ENCODE data around the gene CDH4.

The CDH4 gene

DNA sequence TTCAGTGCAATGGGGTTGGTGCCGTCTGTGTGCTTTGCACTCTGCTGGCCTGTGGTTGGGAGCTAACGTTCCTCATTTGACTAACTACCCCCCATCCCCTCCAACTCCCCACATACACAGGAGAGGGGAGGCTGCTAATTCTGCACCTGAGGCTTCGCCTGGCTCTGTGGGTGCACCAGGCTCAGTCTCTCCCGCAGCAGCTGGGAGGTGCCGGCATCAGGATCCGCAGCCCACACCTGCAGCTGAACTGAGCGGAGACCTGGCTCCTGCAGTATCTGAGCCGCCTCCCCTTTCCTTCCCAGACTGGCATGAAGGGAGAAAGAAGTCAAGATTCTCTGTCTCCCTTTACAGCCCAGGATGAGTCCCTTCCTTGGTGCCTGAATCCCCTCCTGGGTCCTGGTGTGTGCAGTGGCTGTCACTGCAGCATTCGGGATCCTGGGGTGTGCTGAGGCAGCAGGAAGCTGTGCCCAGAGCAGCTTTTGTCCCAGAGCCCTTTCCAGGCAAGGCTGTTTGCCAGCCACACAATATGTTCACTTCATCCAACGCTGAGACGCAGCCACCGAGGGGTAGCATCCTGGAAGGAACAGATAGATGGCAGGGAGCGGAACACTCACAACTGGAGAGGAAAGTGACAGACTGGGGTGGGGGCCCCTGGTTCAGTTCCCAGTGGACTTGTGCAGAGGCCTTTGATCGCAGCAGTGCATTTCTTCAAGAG lies 70.2 kb downstream of the CDH4 start:
- in situ Hi-C loops (cut with MboI; ENCODE audit: low sequenced_read_pairs) = no loop called here

DNA sequence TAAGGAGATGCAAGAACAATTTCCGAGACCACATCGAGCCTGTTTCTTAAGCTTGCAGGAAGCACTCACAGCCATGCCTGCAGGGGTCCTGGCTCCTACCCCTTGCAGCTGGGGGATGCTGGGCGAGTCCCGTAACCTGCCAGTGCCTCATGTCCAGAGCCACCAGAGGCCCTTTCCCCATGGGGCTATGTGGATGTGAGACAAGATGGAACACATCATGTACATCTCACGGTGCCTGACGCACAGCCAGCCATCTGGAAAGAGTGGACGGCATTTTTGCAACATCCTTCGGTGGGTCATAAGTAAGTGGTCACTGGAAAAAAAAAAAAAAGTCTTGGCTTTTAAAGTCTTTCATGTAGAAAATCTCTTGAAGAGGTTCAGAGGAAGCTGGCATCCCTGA lies 72.8 kb downstream of the CDH4 start:
- in situ Hi-C loops (cut with MboI; ENCODE audit: low sequenced_read_pairs) = no loop called here

- in situ Hi-C loops (cut with MboI; ENCODE audit: low sequenced_read_pairs) = no loop called here
Observed at GRCh38 chr20:61325718-61326117, 73.7 kb downstream of the CDH4 start.

GRCh38 chr20:61328911-61329558 lies 77.0 kb downstream of the CDH4 start:
- in situ Hi-C loops (cut with MboI; ENCODE audit: low sequenced_read_pairs) = no loop called here

DNA sequence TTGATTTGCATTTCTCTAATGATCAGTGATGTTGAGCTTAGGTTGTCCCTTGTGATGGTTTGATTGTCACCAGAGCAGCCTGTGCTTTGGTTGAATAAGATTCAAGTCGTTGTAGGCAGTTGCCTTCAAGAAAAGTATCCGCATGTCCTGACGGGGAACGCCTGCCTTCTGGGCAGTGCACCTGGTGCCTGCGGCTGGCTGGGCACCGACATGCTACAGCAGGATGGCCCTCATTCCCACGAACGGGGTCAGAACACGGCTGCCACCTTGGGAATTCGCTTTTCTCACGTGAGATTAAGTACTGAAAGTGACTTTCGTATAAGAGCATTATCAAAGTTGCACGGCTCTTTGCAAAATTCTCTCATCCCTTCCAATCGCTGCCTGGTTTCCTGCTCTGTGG lies 78.4 kb downstream of the CDH4 start:
- in situ Hi-C loops (cut with MboI; ENCODE audit: low sequenced_read_pairs) = no loop called here

- in situ Hi-C loops (cut with MboI; ENCODE audit: low sequenced_read_pairs) = no loop called here
Observed at GRCh38 chr20:61331543-61331942, 79.5 kb downstream of the CDH4 start.

DNA sequence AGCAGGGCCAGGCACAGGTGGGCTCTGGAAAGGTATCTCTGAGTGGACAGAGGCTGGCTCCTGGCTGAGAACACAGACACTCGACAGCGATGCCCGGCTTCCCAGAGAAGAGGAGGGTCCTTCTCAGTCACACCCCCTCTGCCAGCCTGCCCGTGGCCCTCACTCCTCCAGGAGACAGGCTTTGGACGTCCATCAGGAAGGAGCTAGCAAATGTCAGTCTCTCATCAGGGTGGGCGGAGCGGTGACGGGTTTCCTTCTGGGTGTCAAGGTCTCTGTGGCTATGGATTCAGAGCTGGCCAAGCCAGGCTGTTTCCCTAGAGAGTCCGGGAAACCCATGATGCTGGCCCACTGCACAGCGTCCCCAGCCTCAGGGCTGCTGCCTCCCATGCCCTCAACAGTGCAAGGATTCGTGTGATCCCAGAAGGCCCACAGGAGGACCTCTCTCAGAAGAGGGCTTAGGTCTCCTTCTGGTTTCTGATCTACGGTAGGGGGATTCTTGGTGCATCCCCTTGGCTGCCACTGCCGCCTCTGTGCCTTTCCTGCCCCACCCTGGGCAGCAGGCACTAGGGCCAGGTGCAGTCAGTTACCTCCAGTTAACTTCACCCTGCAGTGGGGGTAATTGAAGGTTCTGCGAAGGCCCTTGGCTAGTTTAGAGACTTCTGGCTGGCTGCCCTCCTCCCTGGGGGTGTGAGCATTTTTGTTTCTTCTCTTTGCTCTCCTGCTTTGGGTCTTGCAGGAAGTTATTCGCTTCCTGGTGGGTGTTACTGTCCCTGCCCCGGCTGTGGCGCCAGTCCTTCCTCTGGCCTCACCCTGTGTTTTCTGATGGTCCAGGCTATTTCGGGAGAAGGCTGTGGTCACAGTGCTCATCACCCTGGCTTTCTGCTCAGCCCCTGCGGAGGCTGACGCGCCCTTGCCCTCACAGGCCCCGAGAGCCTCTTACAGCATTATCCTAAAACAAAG lies 80.2 kb downstream of the CDH4 start:
- in situ Hi-C loops (cut with MboI; ENCODE audit: low sequenced_read_pairs) = no loop called here

DNA sequence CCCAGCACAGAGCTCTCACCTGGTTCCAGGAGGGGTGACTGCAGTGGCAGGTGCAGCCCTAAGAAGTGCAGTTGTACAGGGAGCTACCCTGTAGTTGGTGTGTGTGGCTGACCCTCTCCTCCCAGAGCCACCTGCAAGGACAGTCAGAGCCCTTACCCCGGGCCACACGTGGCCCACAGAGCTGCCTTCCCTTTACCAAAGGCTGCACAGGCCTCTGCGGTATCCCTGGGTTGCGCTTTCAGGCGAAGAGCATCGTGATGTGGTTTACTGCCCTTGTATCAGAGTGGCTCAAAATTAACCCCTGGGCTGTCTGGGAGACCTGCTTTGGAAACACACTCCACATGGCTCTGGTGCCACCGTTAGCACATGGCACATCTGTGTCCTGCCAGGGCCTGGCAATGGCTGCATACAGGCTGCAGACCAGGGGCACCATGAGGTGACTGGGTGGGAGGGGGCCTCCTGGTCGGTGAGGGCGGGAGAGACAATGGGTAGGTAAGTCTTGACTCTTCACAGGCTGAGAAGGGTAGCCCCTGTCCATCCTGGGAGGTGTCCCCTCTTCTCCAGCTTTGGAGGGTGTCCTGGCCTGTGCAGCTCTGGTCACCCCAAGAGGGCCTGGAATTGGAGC lies 81.5 kb downstream of the CDH4 start:
- in situ Hi-C loops (cut with MboI; ENCODE audit: low sequenced_read_pairs) = no loop called here

DNA sequence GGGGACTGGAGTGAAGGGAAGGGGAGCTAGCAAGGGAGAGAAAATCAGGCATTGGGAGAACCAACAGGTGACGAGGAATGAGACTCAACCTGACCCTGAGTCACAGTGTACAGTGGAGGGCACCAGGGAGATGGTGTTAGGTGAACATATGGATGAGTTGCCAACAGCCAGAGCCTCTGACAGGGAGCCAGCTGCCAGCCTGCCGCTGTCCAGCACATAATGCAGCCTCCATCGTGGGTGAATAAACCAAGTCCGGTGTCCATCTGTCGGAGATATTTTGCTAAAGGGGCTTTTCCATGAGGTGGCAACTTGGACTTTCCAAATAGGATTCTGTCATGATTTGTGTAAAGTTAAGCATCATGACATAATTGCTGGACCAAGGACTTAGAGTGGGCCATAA lies 88.1 kb downstream of the CDH4 start:
- in situ Hi-C loops (cut with MboI; ENCODE audit: low sequenced_read_pairs) = no loop called here

GRCh38 chr20:61341605-61342004 lies 89.5 kb downstream of the CDH4 start:
- in situ Hi-C loops (cut with MboI; ENCODE audit: low sequenced_read_pairs) = no loop called here

DNA sequence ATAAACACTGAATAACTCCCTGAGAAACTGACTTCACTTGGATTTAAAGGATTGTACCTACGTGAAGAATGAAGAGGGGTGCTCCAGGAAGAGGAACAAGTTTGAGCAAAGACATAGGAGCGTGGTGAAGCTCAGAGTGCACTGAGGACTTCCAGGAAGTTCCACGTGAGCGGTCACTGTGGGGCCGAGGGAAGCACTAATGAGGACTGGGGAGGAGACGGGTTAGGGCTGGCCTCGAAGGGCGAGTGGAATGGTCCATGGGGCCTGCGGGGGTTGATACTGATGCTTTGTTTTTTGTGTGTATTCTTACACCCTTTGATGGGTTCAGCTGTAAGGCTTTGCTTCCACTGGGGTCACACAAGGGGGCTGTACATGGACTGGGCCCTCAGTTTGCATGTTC lies 91.9 kb downstream of the CDH4 start:
- in situ Hi-C loops (cut with MboI; ENCODE audit: low sequenced_read_pairs) = no loop called here

DNA sequence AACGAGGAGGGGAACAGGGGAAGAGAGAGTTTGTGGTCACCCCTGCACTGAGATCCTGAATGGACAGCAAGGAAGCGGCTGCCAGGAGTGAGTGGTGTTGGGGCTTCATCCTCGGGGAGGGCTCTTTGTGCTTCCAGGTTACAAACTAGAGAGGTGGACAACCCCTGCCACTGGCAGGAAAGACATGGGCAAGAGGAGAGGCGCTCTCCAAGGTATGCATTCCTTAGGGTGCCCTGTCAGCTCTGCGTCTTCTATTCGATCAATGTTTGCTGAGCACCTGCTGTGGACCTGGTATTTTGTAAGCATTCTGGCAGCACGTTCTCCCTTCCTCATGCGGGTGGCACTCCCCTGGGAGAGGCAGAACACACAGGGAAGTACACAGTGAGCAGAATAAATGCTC lies 93.6 kb downstream of the CDH4 start:
- in situ Hi-C loops (cut with MboI; ENCODE audit: low sequenced_read_pairs) = no loop called here

GRCh38 chr20:61346996-61347395 lies 94.9 kb downstream of the CDH4 start:
- in situ Hi-C loops (cut with MboI; ENCODE audit: low sequenced_read_pairs) = no loop called here

DNA sequence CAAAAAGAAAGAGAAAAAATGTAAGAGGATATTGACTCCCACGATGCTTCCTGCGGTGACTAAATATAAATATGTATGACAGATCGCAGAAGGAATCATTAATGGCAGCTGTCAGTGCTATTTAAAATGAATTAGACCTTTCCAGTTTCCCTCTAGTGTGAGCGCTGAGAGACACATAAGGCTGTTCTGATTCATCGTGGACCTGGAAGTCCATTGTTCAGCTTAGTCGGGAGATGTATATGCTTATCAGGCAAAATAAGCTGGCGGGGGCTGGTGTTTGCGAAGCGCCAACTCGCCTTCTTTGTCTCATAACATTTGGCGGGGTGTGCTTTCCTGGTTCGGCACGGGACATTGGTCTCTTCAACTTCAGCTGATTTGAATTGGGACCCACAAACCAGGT lies 95.4 kb downstream of the CDH4 start:
- in situ Hi-C loops (cut with MboI; ENCODE audit: low sequenced_read_pairs) = no loop called here

- in situ Hi-C loops (cut with MboI; ENCODE audit: low sequenced_read_pairs) = no loop called here
Observed at GRCh38 chr20:61349447-61350165, 97.5 kb downstream of the CDH4 start.

DNA sequence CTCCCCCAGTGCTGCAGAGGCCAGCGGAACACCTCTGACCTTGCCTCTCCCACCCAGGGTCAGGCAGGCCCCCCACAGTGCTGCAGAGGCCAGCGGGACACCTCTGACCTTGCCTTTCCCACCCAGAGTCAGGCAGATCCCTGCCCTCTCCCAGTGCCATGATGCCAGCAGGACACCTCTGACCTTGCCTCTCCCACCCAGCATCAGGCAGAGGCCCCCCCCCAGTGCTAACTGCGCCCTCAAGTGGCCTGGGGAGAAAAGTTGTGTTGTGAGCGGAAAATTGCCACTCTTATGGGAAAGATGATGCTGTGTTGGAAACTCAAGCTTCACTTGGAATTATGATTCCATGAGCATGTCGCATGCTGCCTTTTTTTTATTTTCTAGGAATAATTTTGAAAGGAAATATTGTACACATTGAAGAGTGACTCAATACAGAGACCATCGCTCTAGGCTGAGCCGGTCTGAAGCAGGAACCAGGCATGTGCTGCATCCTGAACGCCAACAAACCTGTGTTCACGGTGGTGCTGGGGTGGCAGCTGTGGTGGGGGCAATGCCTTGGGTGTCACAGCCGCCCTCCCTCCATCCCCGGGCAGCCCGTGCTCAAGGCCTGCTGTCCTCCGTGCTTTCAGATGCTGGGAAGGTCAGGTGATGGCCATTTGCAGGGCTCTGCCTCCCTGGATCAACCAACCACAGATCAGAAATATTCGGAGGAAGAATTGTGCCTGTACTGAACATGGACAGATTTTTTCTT lies 98.6 kb downstream of the CDH4 start:
- in situ Hi-C loops (cut with MboI; ENCODE audit: low sequenced_read_pairs) = no loop called here

- in situ Hi-C loops (cut with MboI; ENCODE audit: low sequenced_read_pairs) = no loop called here
Observed at GRCh38 chr20:61352346-61353260, 100.5 kb downstream of the CDH4 start.

- in situ Hi-C loops (cut with MboI; ENCODE audit: low sequenced_read_pairs) = no loop called here
Observed at GRCh38 chr20:61353261-61354000, 101.4 kb downstream of the CDH4 start.

All from hTERT RPE-1 (cell line).